Renal pelvis (tissue), 12 donors: Measurements from ENCODE around the gene ETFB. TPM values are rescaled to one million over a fixed set of nuclear protein-coding genes. Genes with fewer than 3 reads are reported as not detected.
"Not testable (repeated sequence)": the region's sequence is repeated elsewhere in the genome, so short reads cannot be mapped to it uniquely, and the experiment has no call there.

Experiments
- DNase-seq: peaks from one replicate; pipeline ENCODE4 v3.0.0-alpha.2; 2013
- long read RNA-seq, 16 experiments: transcript quantifications; one replicate each; lab custom pipeline, GENCODE V29; 2026
- polyA plus RNA-seq, 3 donors: library from polyadenylated mRNA; unstranded; fragments of 120-200 nt; gene quantifications; one replicate each; pipeline ENCODE4 v1.2.1, GENCODE V29; 2013; ENCODE audit not compliant: insufficient read length in 3 of 3

ETFB gene
- 100 to 1,000 TPM; 143 to 171 (median 160) TPM for polyA plus RNA-seq
- long read RNA-seq, donor 1, transcript ETFB-201 (6 exons, 900 nt) = major isoform, 165 of 262 reads
- long read RNA-seq, donor 1, transcript ETFB-202 (5 exons, 3,551 nt) = minor isoform, 11 of 262 reads
- long read RNA-seq, donor 1, partial matches to known transcripts = 84 of 262 reads
- long read RNA-seq, donor 1, other reads (novel, unspliced or antisense) = 0 of 262 reads
- long read RNA-seq, donor 2, transcript ETFB-201 (6 exons, 900 nt) = major isoform, 188 of 317 reads
- long read RNA-seq, donor 2, transcript ETFB-202 (5 exons, 3,551 nt) = minor isoform, 15 of 317 reads
- long read RNA-seq, donor 2, partial matches to known transcripts = 111 of 317 reads
- long read RNA-seq, donor 2, other reads (novel, unspliced or antisense) = 0 of 317 reads
- long read RNA-seq, donor 3, transcript ETFB-202 (5 exons, 3,551 nt) = minor isoform, 9 of 224 reads
- long read RNA-seq, donor 3, transcript ETFB-201 (6 exons, 900 nt) = major isoform, 120 of 224 reads
- long read RNA-seq, donor 3, partial matches to known transcripts = 94 of 224 reads
- long read RNA-seq, donor 3, other reads (novel, unspliced or antisense) = 0 of 224 reads
- long read RNA-seq, donor 4, transcript ETFB-201 (6 exons, 900 nt) = major isoform, 230 of 398 reads
- long read RNA-seq, donor 4, transcript ETFB-202 (5 exons, 3,551 nt) = minor isoform, 7 of 398 reads
- long read RNA-seq, donor 4, transcript ETFB-203 (4 exons, 603 nt) = minor isoform, 7 of 398 reads
- long read RNA-seq, donor 4, partial matches to known transcripts = 154 of 398 reads
- long read RNA-seq, donor 4, other reads (novel, unspliced or antisense) = 0 of 398 reads
- long read RNA-seq, donor 5, transcript ETFB-202 (5 exons, 3,551 nt) = minor isoform, 9 of 145 reads
- long read RNA-seq, donor 5, transcript ETFB-201 (6 exons, 900 nt) = major isoform, 96 of 145 reads
- long read RNA-seq, donor 5, partial matches to known transcripts = 40 of 145 reads
- long read RNA-seq, donor 5, other reads (novel, unspliced or antisense) = 0 of 145 reads
- long read RNA-seq, donor 6, transcript ETFB-201 (6 exons, 900 nt) = major isoform, 157 of 242 reads
- long read RNA-seq, donor 6, transcript ETFB-202 (5 exons, 3,551 nt) = minor isoform, 5 of 242 reads
- long read RNA-seq, donor 6, partial matches to known transcripts = 78 of 242 reads
- long read RNA-seq, donor 6, other reads (novel, unspliced or antisense) = 0 of 242 reads
- long read RNA-seq, donor 7, transcript ETFB-201 (6 exons, 900 nt) = major isoform, 164 of 304 reads
- long read RNA-seq, donor 7, transcript ETFB-202 (5 exons, 3,551 nt) = minor isoform, 16 of 304 reads
- long read RNA-seq, donor 7, partial matches to known transcripts = 121 of 304 reads
- long read RNA-seq, donor 7, other reads (novel, unspliced or antisense) = 0 of 304 reads
- long read RNA-seq, donor 8, transcript ETFB-201 (6 exons, 900 nt) = major isoform, 32 of 65 reads
- long read RNA-seq, donor 8, transcript ETFB-202 (5 exons, 3,551 nt) = minor isoform, 9 of 65 reads
- long read RNA-seq, donor 8, partial matches to known transcripts = 21 of 65 reads
- long read RNA-seq, donor 8, other reads (novel, unspliced or antisense) = 0 of 65 reads
- long read RNA-seq, donor 9, transcript ETFB-202 (5 exons, 3,551 nt) = minor isoform, 5 of 388 reads
- long read RNA-seq, donor 9, transcript ETFB-201 (6 exons, 900 nt) = major isoform, 200 of 388 reads
- long read RNA-seq, donor 9, partial matches to known transcripts = 180 of 388 reads
- long read RNA-seq, donor 9, other reads (novel, unspliced or antisense) = 0 of 388 reads
- long read RNA-seq, donor 10, transcript ETFB-203 (4 exons, 603 nt) = minor isoform, 5 of 319 reads
- long read RNA-seq, donor 10, transcript ETFB-201 (6 exons, 900 nt) = major isoform, 142 of 319 reads
- long read RNA-seq, donor 10, transcript ETFB-202 (5 exons, 3,551 nt) = minor isoform, 12 of 319 reads
- long read RNA-seq, donor 10, partial matches to known transcripts = 160 of 319 reads
- long read RNA-seq, donor 10, other reads (novel, unspliced or antisense) = 0 of 319 reads
- long read RNA-seq, donor 11, transcript ETFB-202 (5 exons, 3,551 nt) = minor isoform, 8 of 182 reads
- long read RNA-seq, donor 11, transcript ETFB-201 (6 exons, 900 nt) = major isoform, 115 of 182 reads
- long read RNA-seq, donor 11, partial matches to known transcripts = 55 of 182 reads
- long read RNA-seq, donor 11, other reads (novel, unspliced or antisense) = 0 of 182 reads
- long read RNA-seq, donor 12, transcript ETFB-202 (5 exons, 3,551 nt) = minor isoform, 10 of 323 reads
- long read RNA-seq, donor 12, transcript ETFB-201 (6 exons, 900 nt) = major isoform, 189 of 323 reads
- long read RNA-seq, donor 12, transcript ETFB-203 (4 exons, 603 nt) = minor isoform, 6 of 323 reads
- long read RNA-seq, donor 12, partial matches to known transcripts = 112 of 323 reads
- long read RNA-seq, donor 12, other reads (novel, unspliced or antisense) = 5 of 323 reads
- long read RNA-seq, donor 13, transcript ETFB-201 (6 exons, 900 nt) = major isoform, 71 of 143 reads
- long read RNA-seq, donor 13, transcript ETFB-202 (5 exons, 3,551 nt) = minor isoform, 8 of 143 reads
- long read RNA-seq, donor 13, partial matches to known transcripts = 61 of 143 reads
- long read RNA-seq, donor 13, other reads (novel, unspliced or antisense) = 0 of 143 reads
- long read RNA-seq, donor 14, transcript ETFB-201 (6 exons, 900 nt) = major isoform, 233 of 422 reads
- long read RNA-seq, donor 14, transcript ETFB-202 (5 exons, 3,551 nt) = minor isoform, 18 of 422 reads
- long read RNA-seq, donor 14, partial matches to known transcripts = 168 of 422 reads
- long read RNA-seq, donor 14, other reads (novel, unspliced or antisense) = 0 of 422 reads
- long read RNA-seq, donor 15, transcript ETFB-201 (6 exons, 900 nt) = major isoform, 245 of 400 reads
- long read RNA-seq, donor 15, transcript ETFB-202 (5 exons, 3,551 nt) = minor isoform, 11 of 400 reads
- long read RNA-seq, donor 15, transcript ETFB-203 (4 exons, 603 nt) = minor isoform, 6 of 400 reads
- long read RNA-seq, donor 15, partial matches to known transcripts = 137 of 400 reads
- long read RNA-seq, donor 15, other reads (novel, unspliced or antisense) = 0 of 400 reads
- long read RNA-seq, donor 16, transcript ETFB-202 (5 exons, 3,551 nt) = minor isoform, 12 of 361 reads
- long read RNA-seq, donor 16, transcript ETFB-201 (6 exons, 900 nt) = major isoform, 187 of 361 reads
- long read RNA-seq, donor 16, partial matches to known transcripts = 159 of 361 reads
- long read RNA-seq, donor 16, other reads (novel, unspliced or antisense) = 0 of 361 reads

GRCh38 chr19:51365965-51366388 is at the start of gene ETFB:
Gene ETFB (minus strand): TSS chr19:51366388. CDS start chr19:51366326, 62 bp downstream.
- DNase-seq = no peak

DNA sequence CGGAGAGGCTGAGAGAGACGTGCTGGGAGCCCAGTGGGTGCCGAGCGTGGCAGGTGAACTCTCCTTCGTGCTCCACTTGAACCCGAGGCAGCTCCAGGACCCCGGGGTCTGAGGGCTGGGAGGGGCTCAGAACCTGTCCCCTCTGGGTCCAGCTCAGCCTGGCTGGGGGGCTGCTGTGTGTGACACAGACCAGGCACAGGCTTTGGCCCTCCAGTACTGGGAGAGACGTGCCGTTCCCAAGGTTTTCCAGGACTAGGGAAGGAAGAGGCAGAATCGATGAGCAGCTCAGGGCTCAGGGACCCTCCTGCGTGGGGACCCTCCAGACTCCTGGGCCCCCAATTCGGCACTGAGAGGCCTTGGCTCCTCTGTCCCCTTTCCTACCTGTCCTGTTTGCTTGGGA is 49.0 kb upstream of the ETFB start:
- no peak for DNase-seq

- no peak for DNase-seq
These were observed 45.0 kb upstream of the ETFB start for GRCh38 chr19:51410950-51411748.

DNA sequence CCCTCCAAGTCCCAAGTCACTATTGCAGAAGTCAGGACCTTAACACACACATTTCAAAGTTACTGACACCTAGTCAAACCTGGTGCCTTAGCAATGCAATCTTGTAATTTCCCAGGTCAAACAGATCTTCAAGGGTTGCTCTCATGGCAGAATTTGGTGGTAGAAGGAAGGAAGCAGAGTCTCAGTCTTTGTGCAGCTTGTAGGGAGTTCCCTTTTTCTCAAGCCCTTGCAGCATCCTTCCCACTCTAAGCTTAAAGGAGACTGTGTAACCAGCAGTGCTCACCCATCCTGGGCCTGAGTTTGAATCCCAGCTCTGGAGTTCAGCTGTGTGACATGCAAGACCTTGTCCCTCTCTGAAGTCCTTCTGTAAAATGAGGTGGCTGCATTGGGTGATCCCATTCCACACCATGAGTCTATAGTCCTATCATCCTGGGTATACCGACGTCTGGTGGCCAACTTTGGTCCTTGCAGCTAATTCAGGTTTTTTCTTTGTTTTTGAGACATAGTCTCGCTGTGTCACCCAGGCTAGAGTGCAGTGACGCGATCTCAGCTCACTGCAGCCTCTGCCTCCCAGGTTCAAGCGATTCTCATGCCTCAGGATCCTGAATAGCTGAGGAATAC is 41.4 kb upstream of the ETFB start:
- DNase-seq = no peak

DNA sequence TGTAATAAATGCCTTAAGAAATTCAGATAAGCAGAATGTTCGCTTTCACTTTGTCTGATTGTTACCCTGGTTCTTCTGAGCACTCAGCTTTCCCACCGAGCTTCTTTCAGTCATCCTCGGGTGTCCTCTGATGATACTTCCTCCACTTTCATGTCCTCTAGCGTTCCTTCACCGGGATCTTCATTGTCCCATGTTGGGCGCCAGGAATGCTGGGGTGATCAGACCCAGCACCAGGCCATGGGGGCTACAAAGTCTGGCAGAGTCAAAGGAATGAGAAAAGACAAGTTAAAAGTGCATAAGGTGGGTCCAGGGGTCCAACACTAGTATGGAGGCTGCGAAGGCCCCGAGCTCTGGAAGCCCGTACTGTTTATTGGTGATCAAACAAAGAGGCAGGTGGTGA is 35.9 kb upstream of the ETFB start:
- DNase-seq = no peak

- DNase-seq = not testable (repeated sequence)
These were observed 33.7 kb upstream of the ETFB start for GRCh38 chr19:51399936-51400335.

DNA sequence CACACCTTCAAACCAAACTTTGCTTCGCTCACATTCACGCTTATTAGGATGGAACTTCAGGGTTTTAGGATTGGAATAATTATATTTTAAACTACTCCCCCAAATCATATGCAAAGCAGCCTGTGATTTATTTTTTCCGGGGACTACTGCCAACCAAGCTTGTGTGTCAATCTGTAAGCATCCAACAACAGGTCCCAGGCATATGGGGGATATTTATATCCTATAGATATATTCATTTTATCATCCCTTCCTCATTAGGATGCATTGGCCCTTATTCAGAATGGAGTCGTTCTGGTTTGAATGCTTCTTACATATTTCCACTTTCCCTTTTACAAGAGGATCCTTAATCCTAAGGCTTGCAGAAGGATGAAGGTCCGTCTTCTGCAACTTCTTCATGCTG is 33.0 kb upstream of the ETFB start:
- DNase-seq = no peak

GRCh38 chr19:51398096-51398704 is 32.0 kb upstream of the ETFB start:
- no peak for DNase-seq

DNA sequence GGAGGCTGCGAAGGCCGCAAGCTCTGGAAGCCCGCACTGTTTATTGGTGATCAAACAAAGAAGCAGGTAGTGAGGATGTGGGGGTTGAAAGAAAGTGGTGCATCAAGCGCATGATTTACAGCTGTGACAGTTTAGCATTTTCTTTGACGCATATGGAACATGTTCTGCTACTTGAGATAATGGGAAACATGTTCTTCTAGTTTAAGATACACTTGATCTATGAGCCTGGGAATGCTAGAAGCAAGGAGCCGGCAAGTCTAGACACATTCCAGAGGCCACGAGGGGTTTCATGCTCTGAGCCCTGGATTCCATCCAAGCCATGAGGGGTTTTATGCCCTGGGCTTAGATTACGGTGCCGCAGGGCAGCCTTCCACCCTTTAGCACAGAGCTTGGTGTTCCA is 31.3 kb upstream of the ETFB start:
- not testable (repeated sequence) for DNase-seq

- DNase-seq = no peak
These were observed 30.0 kb upstream of the ETFB start for GRCh38 chr19:51396175-51396574.

- DNase-seq = peak; percentile 99
These were observed 28.1 kb upstream of the ETFB start for GRCh38 chr19:51394050-51394836.

DNA sequence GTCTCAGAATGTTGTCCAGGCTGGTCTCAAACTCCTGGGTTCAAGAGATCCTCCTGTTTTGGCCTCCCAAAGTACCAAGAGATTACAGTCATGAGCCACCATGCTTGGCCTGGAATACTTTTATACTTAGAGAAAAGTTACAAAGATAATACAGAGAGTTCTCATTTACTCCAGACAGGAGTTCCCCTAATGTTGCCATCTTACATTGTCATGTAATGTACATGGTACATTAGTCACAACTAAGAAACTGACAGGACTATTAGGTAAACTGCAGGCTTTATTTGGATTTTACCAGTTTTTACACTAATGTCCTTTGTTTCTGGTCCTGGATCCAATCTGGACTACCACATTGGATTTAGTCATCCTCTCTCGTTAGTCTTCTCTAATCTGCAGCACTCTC is 26.5 kb upstream of the ETFB start:
- no peak for DNase-seq

- DNase-seq = no peak
These were observed 25.0 kb upstream of the ETFB start for GRCh38 chr19:51391073-51391611.

DNA sequence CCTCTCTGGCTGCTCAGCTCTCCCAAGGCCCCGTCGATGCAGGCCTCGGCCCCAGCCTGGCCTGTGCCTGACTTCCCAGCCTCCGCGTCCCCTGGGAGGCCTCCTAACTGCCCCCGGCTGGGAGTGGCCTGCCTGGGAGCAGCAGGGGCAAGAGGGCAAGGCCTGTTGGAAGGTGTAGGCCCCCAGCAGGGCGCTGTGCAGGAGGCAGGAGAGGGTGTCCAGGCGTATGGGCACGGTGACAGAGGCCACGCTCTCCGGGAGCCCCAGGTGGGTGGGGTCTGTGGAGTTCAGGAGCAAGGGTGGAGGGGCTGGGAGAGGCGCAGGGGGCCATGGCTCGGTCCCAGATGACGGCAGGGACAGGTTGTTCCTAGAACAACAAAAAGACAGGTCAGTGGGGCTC is 23.0 kb upstream of the ETFB start:
- no peak for DNase-seq
